ENCODE results near the gene GPR143. TPM values are rescaled to one million over a fixed set of nuclear protein-coding genes. Genes with fewer than 3 reads are reported as not detected.

Gene GPR143
- total and polyA plus RNA-seq, 4 donors, result 0.33 to 1.4 (median 0.48) TPM

GRCh38 chrX:9693307-9694001 is 72.2 kb downstream of the GPR143 start:
- no peak for DNase-seq (ENCODE audit: low spot score)
- no peak for TF ChIP-seq GABPA (IDR thresholded peaks at IDR 0.05 in 1 of 2, conservative IDR thresholded peaks at IDR 0.05 in 1 of 2)
- no peak for TF ChIP-seq RXRA (IDR thresholded peaks at IDR 0.05)
- TF ChIP-seq FOXA2 (IDR thresholded peaks at IDR 0.05), result no peak
- TF ChIP-seq, protein P1, sequence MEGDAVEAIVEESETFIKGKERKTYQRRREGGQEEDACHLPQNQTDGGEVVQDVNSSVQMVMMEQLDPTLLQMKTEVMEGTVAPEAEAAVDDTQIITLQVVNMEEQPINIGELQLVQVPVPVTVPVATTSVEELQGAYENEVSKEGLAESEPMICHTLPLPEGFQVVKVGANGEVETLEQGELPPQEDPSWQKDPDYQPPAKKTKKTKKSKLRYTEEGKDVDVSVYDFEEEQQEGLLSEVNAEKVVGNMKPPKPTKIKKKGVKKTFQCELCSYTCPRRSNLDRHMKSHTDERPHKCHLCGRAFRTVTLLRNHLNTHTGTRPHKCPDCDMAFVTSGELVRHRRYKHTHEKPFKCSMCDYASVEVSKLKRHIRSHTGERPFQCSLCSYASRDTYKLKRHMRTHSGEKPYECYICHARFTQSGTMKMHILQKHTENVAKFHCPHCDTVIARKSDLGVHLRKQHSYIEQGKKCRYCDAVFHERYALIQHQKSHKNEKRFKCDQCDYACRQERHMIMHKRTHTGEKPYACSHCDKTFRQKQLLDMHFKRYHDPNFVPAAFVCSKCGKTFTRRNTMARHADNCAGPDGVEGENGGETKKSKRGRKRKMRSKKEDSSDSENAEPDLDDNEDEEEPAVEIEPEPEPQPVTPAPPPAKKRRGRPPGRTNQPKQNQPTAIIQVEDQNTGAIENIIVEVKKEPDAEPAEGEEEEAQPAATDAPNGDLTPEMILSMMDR (IDR thresholded peaks at IDR 0.05; ENCODE audit: low read depth, low read length, missing input control), result no peak
- TF ChIP-seq, protein P2, sequence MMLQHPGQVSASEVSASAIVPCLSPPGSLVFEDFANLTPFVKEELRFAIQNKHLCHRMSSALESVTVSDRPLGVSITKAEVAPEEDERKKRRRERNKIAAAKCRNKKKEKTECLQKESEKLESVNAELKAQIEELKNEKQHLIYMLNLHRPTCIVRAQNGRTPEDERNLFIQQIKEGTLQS (IDR thresholded peaks at IDR 0.05), result no peak
- TF ChIP-seq TAF1 (conservative IDR thresholded peaks at IDR 0.05), result no peak
- no peak for TF ChIP-seq REST (IDR thresholded peaks at IDR 0.05)
- TF ChIP-seq EGR1 (IDR thresholded peaks at IDR 0.05; ENCODE audit: low read depth in 2 of 2), result no peak
- no peak for TF ChIP-seq NR2F2 (IDR thresholded peaks at IDR 0.05)
- no peak for TF ChIP-seq HNF4G (IDR thresholded peaks at IDR 0.05)
- no peak for TF ChIP-seq FOXA1 (IDR thresholded peaks at IDR 0.05)
- no peak for TF ChIP-seq SP1 (IDR thresholded peaks at IDR 0.05)
- TF ChIP-seq RAD21 (IDR thresholded peaks at IDR 0.05), result no peak
- TF ChIP-seq, protein P3, sequence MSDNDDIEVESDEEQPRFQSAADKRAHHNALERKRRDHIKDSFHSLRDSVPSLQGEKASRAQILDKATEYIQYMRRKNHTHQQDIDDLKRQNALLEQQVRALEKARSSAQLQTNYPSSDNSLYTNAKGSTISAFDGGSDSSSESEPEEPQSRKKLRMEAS (IDR thresholded peaks at IDR 0.05), result no peak
- TF ChIP-seq JUND (IDR thresholded peaks at IDR 0.05), result no peak
- TF ChIP-seq, protein P4, sequence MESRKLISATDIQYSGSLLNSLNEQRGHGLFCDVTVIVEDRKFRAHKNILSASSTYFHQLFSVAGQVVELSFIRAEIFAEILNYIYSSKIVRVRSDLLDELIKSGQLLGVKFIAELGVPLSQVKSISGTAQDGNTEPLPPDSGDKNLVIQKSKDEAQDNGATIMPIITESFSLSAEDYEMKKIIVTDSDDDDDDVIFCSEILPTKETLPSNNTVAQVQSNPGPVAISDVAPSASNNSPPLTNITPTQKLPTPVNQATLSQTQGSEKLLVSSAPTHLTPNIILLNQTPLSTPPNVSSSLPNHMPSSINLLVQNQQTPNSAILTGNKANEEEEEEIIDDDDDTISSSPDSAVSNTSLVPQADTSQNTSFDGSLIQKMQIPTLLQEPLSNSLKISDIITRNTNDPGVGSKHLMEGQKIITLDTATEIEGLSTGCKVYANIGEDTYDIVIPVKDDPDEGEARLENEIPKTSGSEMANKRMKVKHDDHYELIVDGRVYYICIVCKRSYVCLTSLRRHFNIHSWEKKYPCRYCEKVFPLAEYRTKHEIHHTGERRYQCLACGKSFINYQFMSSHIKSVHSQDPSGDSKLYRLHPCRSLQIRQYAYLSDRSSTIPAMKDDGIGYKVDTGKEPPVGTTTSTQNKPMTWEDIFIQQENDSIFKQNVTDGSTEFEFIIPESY (IDR thresholded peaks at IDR 0.05), result no peak
- no peak for TF ChIP-seq HNF4A (conservative IDR thresholded peaks at IDR 0.05)
- no peaks in the 10 kb centered on the region for H3K27me3 ChIP-seq (ENCODE audit: control insufficient read depth in 4 of 4, insufficient read depth in 4 of 4, low read length in 3 of 4)
- no peaks in the 10 kb centered on the region for H3K9me3 ChIP-seq (ENCODE audit: control insufficient read depth in 4 of 4, low read length in 3 of 4)
- no peak overlapping the region for H3K4me3 ChIP-seq (ENCODE audit: low read depth in 1 of 3, low read length in 3 of 3)
- peaks cover 3 to 60% (median 16%) of the 10 kb centered on the region in 4 donors for H3K36me3 ChIP-seq (ENCODE audit: control insufficient read depth in 4 of 4, insufficient read depth in 3 of 4, low read depth in 1 of 4, low read length in 3 of 4)
- no peak overlapping the region for H3K27ac ChIP-seq (ENCODE audit: low read depth in 1 of 2, low read length in 2 of 2)
- no peak overlapping the region for H3K9ac ChIP-seq (ENCODE audit: low read depth in 1 of 2, low read length in 2 of 2)
- no peaks in the 10 kb centered on the region for H3K4me1 ChIP-seq (ENCODE audit: control insufficient read depth in 4 of 4, insufficient read depth in 4 of 4, low read length in 3 of 4)
- 94% methylated on average over 12 of the region's 12 CpGs for WGBS
